HL-60 (cell line): ENCODE measurements around the gene KRR1.

Experiments
- GABPA ChIP-seq: IDR thresholded peaks from 2 replicates; pipeline ENCODE4 v1.6.1; 2012; ENCODE audit warnings: low read depth
- POLR2AphosphoS5 ChIP-seq: IDR thresholded peaks from 2 replicates; pipeline ENCODE4 v1.6.1; 2012; ENCODE audit warnings: low read depth
- SPI1 ChIP-seq: IDR thresholded peaks from 2 replicates; pipeline ENCODE4 v1.6.1; 2012; ENCODE audit warnings: low read depth, mild to moderate bottlenecking, borderline replicate concordance
- TF ChIP-seq, protein P1 (sequence below): IDR thresholded peaks from one replicate; pipeline ENCODE4 v1.5.1; 2011; ENCODE audit warnings: low read length, control low read depth, inconsistent platforms; ENCODE audit not compliant: insufficient read depth
- TF ChIP-seq, protein P2 (sequence below): IDR thresholded peaks from 2 replicates; pipeline ENCODE4 v1.6.1; 2012; ENCODE audit warnings: low read depth; ENCODE audit not compliant: insufficient replicate concordance

DNA sequence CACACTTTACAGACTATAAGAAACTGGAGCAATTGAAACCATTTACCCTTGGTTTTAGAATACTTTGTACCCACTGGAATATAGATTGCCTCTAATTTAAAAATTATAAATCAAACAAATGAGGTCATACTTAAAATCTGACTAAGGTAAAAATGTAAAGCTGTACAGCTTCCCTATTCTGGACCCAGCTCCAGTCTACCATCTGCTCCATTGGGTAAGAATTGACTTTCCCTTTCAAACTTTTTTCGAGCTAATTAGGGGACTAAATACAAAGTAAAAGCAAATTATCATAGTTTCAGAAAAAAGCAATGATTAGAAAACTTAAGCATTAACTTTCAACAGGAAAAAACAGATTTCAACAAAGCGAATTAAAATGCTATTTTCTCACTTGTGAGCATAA is 4.3 kb downstream of the KRR1 start:
- no peak for TF ChIP-seq GABPA
- TF ChIP-seq, protein P1, sequence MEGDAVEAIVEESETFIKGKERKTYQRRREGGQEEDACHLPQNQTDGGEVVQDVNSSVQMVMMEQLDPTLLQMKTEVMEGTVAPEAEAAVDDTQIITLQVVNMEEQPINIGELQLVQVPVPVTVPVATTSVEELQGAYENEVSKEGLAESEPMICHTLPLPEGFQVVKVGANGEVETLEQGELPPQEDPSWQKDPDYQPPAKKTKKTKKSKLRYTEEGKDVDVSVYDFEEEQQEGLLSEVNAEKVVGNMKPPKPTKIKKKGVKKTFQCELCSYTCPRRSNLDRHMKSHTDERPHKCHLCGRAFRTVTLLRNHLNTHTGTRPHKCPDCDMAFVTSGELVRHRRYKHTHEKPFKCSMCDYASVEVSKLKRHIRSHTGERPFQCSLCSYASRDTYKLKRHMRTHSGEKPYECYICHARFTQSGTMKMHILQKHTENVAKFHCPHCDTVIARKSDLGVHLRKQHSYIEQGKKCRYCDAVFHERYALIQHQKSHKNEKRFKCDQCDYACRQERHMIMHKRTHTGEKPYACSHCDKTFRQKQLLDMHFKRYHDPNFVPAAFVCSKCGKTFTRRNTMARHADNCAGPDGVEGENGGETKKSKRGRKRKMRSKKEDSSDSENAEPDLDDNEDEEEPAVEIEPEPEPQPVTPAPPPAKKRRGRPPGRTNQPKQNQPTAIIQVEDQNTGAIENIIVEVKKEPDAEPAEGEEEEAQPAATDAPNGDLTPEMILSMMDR: no peak
- no peak for TF ChIP-seq POLR2AphosphoS5
- TF ChIP-seq, protein P2, sequence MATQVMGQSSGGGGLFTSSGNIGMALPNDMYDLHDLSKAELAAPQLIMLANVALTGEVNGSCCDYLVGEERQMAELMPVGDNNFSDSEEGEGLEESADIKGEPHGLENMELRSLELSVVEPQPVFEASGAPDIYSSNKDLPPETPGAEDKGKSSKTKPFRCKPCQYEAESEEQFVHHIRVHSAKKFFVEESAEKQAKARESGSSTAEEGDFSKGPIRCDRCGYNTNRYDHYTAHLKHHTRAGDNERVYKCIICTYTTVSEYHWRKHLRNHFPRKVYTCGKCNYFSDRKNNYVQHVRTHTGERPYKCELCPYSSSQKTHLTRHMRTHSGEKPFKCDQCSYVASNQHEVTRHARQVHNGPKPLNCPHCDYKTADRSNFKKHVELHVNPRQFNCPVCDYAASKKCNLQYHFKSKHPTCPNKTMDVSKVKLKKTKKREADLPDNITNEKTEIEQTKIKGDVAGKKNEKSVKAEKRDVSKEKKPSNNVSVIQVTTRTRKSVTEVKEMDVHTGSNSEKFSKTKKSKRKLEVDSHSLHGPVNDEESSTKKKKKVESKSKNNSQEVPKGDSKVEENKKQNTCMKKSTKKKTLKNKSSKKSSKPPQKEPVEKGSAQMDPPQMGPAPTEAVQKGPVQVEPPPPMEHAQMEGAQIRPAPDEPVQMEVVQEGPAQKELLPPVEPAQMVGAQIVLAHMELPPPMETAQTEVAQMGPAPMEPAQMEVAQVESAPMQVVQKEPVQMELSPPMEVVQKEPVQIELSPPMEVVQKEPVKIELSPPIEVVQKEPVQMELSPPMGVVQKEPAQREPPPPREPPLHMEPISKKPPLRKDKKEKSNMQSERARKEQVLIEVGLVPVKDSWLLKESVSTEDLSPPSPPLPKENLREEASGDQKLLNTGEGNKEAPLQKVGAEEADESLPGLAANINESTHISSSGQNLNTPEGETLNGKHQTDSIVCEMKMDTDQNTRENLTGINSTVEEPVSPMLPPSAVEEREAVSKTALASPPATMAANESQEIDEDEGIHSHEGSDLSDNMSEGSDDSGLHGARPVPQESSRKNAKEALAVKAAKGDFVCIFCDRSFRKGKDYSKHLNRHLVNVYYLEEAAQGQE: no peak
- no peak for TF ChIP-seq SPI1
